Measurements from ENCODE around the gene BAIAP2L2.

BAIAP2L2 gene

GRCh38 chr22:38036392-38037062 is 74.0 kb downstream of the BAIAP2L2 start:
- no peak for FAIRE-seq

DNA sequence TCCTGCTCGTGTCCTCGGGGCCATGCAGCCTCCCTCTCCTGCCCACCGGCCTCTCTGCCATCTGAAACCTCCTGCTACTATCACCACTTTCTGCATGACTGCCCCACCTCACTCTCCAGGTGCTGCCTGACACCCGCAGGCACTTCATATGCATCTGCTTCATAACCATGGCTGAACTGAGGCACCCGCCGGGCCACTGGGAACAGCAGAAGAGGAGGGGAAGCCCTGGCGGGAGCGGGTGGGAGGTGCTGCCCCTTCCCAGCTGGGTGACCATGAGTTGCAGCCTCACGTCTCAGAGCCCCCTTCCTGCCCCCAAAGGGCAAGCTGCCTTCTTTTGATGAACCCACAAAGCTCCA is 75.0 kb downstream of the BAIAP2L2 start:
- no peak for FAIRE-seq
